Anterior cingulate cortex (tissue), 58 donors: ENCODE measurements around the gene ACKR2.

Source experiments
- DNase-seq, 58 donors: peaks; one replicate each; lab custom pipeline; 2025; lab: John Stamatoyannopoulos, UW

Gene ACKR2

DNA sequence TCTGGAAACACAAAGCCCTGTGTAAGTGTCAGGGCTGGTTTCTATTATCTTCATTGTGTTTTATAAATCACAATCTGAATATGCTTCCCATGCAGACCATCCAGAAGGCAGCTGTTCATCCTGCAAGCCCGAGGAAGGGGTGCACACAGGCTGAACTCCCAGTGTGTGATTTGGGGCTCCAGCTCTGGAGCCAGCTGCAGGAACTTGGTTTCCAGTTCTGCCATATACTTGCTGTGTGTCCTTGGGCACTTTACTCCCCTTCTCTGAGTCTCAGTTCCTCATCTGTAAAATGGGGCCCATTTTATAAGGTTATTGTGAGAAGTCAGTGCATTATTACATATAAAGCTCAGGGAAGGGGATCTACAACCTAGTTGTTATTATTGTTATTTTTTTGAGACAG lies 43.8 kb downstream of the ACKR2 start:
- no peak for DNase-seq

- no peak for DNase-seq
Measured at GRCh38 chr3:42853739-42854302, 44.6 kb downstream of the ACKR2 start.

GRCh38 chr3:42855219-42855546 lies 45.9 kb downstream of the ACKR2 start:
- DNase-seq, result no peak

GRCh38 chr3:42855547-42856380 lies 46.5 kb downstream of the ACKR2 start:
- DNase-seq, result no peak

- DNase-seq, result no peak
Measured at GRCh38 chr3:42856544-42856943, 47.3 kb downstream of the ACKR2 start.

DNA sequence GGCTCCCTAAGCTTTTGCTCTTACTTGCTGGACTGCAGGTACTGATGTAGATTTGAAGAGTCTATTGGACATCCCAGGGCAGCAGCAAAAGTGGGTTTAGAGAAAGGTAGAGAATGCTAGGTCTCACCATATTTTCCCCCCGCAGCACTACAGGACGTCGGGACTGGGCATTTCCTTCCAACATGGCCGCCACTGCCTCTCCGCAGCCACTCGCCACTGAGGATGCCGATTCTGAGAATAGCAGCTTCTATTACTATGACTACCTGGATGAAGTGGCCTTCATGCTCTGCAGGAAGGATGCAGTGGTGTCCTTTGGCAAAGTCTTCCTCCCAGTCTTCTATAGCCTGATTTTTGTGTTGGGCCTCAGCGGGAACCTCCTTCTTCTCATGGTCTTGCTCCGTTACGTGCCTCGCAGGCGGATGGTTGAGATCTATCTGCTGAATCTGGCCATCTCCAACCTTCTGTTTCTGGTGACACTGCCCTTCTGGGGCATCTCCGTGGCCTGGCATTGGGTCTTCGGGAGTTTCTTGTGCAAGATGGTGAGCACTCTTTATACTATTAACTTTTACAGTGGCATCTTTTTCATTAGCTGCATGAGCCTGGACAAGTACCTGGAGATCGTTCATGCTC lies 55.2 kb downstream of the ACKR2 start:
- DNase-seq, result no peak

DNA sequence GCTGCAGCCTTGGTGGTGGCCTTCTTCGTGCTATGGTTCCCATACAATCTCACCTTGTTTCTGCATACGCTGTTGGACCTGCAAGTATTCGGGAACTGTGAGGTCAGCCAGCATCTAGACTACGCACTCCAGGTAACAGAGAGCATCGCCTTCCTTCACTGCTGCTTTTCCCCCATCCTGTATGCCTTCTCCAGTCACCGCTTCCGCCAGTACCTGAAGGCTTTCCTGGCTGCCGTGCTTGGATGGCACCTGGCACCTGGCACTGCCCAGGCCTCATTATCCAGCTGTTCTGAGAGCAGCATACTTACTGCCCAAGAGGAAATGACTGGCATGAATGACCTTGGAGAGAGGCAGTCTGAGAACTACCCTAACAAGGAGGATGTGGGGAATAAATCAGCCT lies 56.0 kb downstream of the ACKR2 start:
- DNase-seq, result no peak

DNA sequence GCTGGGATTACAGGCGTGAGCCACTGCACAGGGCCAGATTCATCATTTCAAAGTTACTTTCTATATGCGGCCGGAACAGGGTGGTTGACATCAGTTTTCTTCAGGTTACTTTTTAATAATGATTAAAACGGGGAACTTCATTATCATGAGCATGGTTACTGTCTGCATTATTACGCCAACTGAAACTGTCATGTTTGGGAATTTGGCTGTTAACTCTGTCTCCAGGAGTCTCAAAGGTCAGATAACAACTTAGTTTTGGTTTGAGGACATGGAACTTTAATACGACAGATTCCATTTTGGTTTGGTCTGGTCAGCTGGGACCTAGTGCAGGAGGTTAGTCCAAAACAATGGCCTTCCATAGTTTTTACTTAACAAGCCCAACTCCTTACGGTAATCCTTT lies 57.9 kb downstream of the ACKR2 start:
- DNase-seq, result no peak

DNA sequence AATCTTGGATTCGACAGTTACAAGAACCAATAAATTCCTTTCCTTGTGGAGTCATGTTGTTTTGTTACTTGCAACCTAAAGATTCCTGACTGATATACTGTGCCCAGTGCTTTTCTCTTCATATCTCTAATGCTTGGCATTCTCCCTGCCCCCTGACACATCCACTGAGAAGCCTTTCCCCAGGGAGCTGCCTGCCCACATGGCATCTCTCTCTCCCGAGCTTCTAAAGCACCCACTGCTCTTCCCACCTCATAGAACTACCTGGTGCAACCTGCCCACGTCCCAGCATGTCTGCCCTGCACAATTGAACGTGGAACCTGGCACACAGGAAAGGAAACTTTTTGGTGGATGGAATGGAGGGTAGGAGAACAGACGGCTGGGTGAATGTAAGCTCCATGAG lies 59.6 kb downstream of the ACKR2 start:
- peak in 1 of 58 donors; percentile 3 for DNase-seq

GRCh38 chr3:42871592-42872196 lies 62.4 kb downstream of the ACKR2 start:
- peak in 19 of 58 donors; percentile 1 to 38 (median 5) for DNase-seq

- no peak for DNase-seq
Measured at GRCh38 chr3:42872718-42873117, 63.5 kb downstream of the ACKR2 start.

GRCh38 chr3:42873221-42873982 lies 64.2 kb downstream of the ACKR2 start:
- DNase-seq, result no peak

DNA sequence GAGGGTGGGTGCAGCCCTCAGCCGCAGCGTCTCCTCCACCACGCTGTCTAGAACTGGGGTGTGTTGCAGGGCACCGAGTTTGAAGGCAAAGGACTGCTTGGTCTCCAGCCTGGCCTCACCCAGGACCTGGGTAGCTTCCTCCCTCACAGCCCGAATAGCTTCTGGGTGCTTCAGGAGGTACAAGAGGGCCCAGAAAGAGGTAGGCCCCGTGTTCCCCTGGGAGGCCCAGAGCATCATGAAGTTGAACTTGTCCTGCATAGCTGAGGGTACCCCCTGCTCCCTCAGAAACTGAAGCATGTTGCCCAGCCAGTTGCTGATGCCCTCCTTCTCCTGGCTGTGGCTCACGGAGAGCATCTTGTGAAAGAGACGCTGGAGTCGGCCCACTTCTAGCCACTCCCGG lies 65.5 kb downstream of the ACKR2 start:
- DNase-seq, result no peak

- no peak for DNase-seq
Measured at GRCh38 chr3:42875325-42876151, 66.3 kb downstream of the ACKR2 start, which contains the start of gene CYP8B1. TSS of gene CYP8B1 (minus strand) at chr3:42875879. CDS start at chr3:42875816, 63 bp downstream.

DNA sequence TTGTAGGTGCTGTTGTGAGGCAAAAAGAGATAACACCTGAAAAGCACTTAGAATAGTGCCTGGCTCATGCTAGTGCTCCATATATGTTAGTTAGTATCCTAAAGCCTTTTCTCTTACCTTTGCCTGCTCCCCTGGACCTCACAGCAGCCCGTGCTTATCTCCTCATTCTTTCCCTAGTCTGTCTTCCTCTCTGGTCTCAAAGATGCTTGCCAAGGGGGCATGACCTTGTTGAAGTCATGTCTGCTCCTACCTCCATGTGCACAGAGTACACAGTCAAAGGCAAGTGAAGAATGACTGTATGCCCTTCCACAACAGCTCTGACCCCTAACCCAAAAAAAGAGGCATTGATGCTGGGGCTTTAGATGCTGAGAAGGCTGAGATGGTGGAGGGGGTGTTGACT lies 67.2 kb downstream of the ACKR2 start:
- no peak for DNase-seq

DNA sequence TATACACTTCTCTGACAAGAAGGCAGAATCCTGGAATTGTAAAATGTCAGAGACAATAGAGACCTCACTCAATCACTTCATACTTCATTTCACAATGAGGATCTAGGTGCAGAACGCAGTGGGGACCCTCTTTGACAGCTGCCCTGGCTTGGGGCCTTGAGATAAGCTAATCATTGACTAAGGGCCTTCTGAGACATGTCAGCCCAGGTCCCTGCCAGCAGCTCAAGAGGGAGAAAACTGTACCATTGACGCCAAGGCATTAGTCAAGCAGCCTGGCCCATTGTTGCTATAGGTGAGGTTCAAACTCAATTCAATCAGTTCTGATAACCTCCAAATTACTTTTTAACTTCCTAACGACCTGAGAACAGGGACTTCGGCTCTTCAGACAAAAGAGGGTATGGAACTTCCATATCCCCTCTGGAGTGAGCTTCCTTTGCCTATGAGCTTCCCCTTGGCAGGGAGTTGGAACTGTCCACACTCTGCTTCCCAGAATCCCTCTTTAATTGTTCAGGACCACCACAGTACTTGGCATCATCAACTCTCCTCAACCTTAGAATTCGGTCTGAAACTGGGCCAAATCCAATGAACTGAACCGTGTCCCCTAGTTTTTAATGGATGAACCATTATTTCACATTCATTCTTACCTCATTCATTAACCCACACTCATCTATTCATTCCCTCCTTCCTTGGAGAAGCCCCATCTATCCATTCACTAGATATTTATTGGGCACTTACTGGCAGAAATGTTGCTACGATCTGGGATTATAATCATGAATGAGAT lies 67.9 kb downstream of the ACKR2 start:
- DNase-seq, result no peak

GRCh38 chr3:42877881-42878280 lies 68.6 kb downstream of the ACKR2 start:
- DNase-seq, result no peak

- no peak for DNase-seq
Measured at GRCh38 chr3:42880183-42880582, 70.9 kb downstream of the ACKR2 start.
